HUES64 (cell line): ENCODE results near the gene RSBN1L. TPM values are rescaled to one million over a fixed set of nuclear protein-coding genes. Genes with fewer than 3 reads are reported as not detected.
"Not testable (repeated sequence)": the region's sequence is repeated elsewhere in the genome, so short reads cannot be mapped to it uniquely, and the experiment has no call there.

Experiments used
- H3K27ac ChIP-seq: 2 replicates; pipeline ENCODE4 v1.7.0; 2013; ENCODE audit warnings: low read depth, low read length, inconsistent platforms
- H3K27me3 ChIP-seq: 2 replicates; pipeline ENCODE4 v1.6.1; 2013; ENCODE audit warnings: mild to moderate bottlenecking, low read length; ENCODE audit not compliant: insufficient read depth
- H3K36me3 ChIP-seq: 2 replicates; pipeline ENCODE4 v1.6.1; 2013; ENCODE audit warnings: mild to moderate bottlenecking, low read length; ENCODE audit not compliant: insufficient read depth
- H3K4me1 ChIP-seq: 2 replicates; pipeline ENCODE4 v1.6.1; 2013; ENCODE audit warnings: mild to moderate bottlenecking, low read length, moderate library complexity; ENCODE audit not compliant: insufficient read depth
- H3K4me3 ChIP-seq: 2 replicates; pipeline ENCODE4 v1.5.1; 2013; ENCODE audit warnings: mild to moderate bottlenecking, low read length, moderate library complexity
- H3K9ac ChIP-seq: 2 replicates; pipeline ENCODE4 v1.6.1; 2013; ENCODE audit warnings: mild to moderate bottlenecking, low read depth, low read length
- H3K9me3 ChIP-seq: 2 replicates; pipeline ENCODE4 v1.6.1; 2013; ENCODE audit warnings: low read depth, low read length; ENCODE audit not compliant: insufficient read depth
- WGBS: fragments of 150-250, 120-280 bp; methylation state at CpG from one replicate; pipeline ENCODE4 v1.1.7; 2013; ENCODE audit warnings: missing lambda C conversion rate; 5-methylcytosine and 5-hydroxymethylcytosine counted together
- polyA plus RNA-seq, 2 experiments: library from polyadenylated mRNA; stranded (reverse); fragments of 50-300 nt; gene quantifications; one replicate each; pipeline ENCODE4 v1.2.3, GENCODE V29; 2013

RSBN1L gene
- 11.9 TPM for polyA plus RNA-seq (2013, experiment 1 of 2)
- polyA plus RNA-seq (2013, experiment 2 of 2), result 14.3 TPM

DNA sequence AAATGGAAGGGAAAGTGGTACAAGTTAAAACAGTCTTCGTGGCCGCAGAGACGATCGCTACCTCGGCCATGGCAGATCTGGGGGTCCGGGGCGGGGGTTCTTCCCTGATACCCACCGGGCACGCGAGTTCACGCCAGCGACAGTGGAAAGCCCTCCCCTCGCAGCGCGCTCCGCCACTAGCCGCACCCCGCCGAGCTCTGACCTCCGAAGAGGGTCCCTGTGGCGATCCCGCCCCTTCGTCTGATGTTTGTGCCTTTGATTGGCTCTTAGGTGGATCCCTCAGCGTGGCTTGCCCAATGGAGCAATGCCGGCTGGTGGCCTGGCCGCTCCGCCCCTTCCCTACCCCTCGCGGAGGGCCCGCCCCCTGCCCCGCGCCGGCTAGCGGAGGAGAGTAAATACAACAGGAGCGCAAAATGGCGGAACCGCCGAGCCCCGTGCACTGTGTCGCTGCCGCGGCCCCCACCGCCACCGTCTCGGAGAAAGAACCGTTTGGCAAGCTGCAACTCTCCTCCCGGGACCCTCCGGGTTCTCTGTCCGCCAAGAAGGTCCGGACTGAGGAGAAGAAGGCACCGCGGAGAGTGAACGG, at the start of gene RSBN1L:
Gene RSBN1L, plus strand, starts transcription at position 403 of the 586 bp plus-strand sequence. Its CDS starts 11 bp downstream, at position 414.
- Histone ChIP-seq H3K27ac (peak within 1 kb of the TSS; percentile 89), H3K36me3 (peaks cover 5% of the 10 kb centered on the region), H3K27me3 (no peaks in the 10 kb centered on the region), H3K4me3 (peak within 1 kb of the TSS; percentile 100), H3K9me3 (no peaks in the 10 kb centered on the region), H3K4me1 (peaks cover 28% of the 10 kb centered on the region), H3K9ac (peak within 1 kb of the TSS; percentile 97)
- under 1% methylated on average over 53 of the region's 53 CpGs for WGBS

- Histone ChIP-seq H3K27me3 (no peaks in the 10 kb centered on the region), H3K36me3 (peaks cover 40% of the 10 kb centered on the region), H3K4me1 (peaks cover 6% of the 10 kb centered on the region), H3K4me3 (no peak overlapping the region), H3K27ac (no peak overlapping the region), H3K9ac (no peak overlapping the region), H3K9me3 (no peaks in the 10 kb centered on the region)
- WGBS, result 90% methylated on average over 5 of the region's 6 CpGs
Observed at GRCh38 chr7:77648742-77649338, 47.4 kb upstream of the RSBN1L start.

DNA sequence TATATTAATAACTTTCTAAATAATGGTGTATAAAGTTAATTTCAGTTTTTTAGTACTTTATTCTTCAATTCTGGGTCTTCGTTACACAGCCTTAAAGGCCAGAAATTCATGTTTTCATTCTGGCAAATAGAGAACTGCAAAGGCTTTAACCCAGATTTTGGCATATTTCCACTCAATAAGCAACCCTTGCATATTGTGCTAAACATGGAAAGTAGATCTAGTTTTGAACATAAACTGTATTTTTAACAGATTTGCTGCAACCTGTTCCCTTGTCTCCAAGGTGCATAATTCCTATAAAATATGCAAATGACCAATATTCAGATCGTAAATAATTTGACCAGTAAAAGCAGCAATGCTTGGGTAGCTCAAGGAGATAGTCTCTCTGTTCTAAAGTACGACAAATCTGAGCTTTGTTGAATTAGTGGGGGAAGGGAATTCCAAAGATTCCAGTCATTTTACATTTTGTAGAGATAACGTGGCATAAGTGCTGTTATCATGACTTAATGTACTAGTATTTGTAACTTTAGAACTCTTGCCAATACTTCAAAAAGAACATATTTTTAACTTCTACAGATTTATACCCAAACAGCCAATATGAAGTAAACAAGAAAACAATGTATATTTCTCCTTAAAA, 46.4 kb upstream of the RSBN1L start:
- H3K36me3 ChIP-seq, result peaks cover 38% of the 10 kb centered on the region
- no peak overlapping the region for H3K4me3 ChIP-seq
- H3K27me3 ChIP-seq, result no peaks in the 10 kb centered on the region
- no peaks in the 10 kb centered on the region for H3K9me3 ChIP-seq
- 87% methylated on average over 4 of the region's 4 CpGs for WGBS
- no peak overlapping the region for H3K27ac ChIP-seq
- H3K9ac ChIP-seq, result no peak overlapping the region
- H3K4me1 ChIP-seq, result peaks cover 6% of the 10 kb centered on the region

- H3K9me3 ChIP-seq, result no peaks in the 10 kb centered on the region
- H3K4me1 ChIP-seq, result peaks cover 6% of the 10 kb centered on the region
- no peak overlapping the region for H3K27ac ChIP-seq
- H3K4me3 ChIP-seq, result no peak overlapping the region
- H3K9ac ChIP-seq, result no peak overlapping the region
- 71% methylated on average over 3 of the region's 3 CpGs for WGBS
- H3K27me3 ChIP-seq, result no peaks in the 10 kb centered on the region
- H3K36me3 ChIP-seq, result peaks cover 40% of the 10 kb centered on the region
Observed at GRCh38 chr7:77651575-77652162, 44.6 kb upstream of the RSBN1L start.

- H3K27me3 ChIP-seq, H3K4me3 ChIP-seq, H3K9ac ChIP-seq, H3K4me1 ChIP-seq, H3K27ac ChIP-seq, H3K9me3 ChIP-seq: not testable (repeated sequence)
- H3K36me3 ChIP-seq, result peaks cover 45% of the 10 kb centered on the region
- 96% methylated on average over 12 of the region's 12 CpGs for WGBS
Observed at GRCh38 chr7:77652826-77653225, 43.4 kb upstream of the RSBN1L start.

- no peaks in the 10 kb centered on the region for H3K27me3 ChIP-seq
- H3K27ac ChIP-seq, result no peak overlapping the region
- H3K9ac ChIP-seq, result no peak overlapping the region
- H3K4me1 ChIP-seq, result peaks cover 6% of the 10 kb centered on the region
- H3K36me3 ChIP-seq, result peaks cover 52% of the 10 kb centered on the region
- 95% methylated on average over 2 of the region's 2 CpGs for WGBS
- no peaks in the 10 kb centered on the region for H3K9me3 ChIP-seq
- no peak overlapping the region for H3K4me3 ChIP-seq
Observed at GRCh38 chr7:77653572-77653971, 42.7 kb upstream of the RSBN1L start.

DNA sequence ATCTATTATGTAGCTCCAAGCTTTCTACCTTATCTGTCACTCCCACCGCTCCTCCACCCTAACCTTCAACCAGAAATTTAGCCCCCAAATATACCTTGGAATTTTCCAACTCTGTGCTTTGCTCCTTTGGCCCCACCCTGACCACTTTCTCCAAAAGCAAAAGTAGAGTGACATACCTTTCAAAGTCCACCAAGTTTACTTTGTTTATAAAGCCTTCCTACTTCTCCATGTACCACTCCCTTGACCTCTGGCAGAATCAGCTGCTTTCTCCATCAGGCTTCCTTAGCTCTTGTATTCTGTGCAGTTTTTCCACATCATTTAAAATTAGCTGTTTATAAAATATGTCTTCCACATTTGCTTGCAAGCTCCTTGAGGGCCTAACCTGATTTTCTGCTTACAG, 40.9 kb upstream of the RSBN1L start:
- WGBS, result 50% methylated on average over 1 of the region's 1 CpG
- Histone ChIP-seq H3K36me3 (peaks cover 54% of the 10 kb centered on the region), H3K27me3 (no peaks in the 10 kb centered on the region), H3K4me1 (no peaks in the 10 kb centered on the region), H3K9ac (no peak overlapping the region), H3K27ac (no peak overlapping the region), H3K4me3 (no peak overlapping the region), H3K9me3 (no peaks in the 10 kb centered on the region)

DNA sequence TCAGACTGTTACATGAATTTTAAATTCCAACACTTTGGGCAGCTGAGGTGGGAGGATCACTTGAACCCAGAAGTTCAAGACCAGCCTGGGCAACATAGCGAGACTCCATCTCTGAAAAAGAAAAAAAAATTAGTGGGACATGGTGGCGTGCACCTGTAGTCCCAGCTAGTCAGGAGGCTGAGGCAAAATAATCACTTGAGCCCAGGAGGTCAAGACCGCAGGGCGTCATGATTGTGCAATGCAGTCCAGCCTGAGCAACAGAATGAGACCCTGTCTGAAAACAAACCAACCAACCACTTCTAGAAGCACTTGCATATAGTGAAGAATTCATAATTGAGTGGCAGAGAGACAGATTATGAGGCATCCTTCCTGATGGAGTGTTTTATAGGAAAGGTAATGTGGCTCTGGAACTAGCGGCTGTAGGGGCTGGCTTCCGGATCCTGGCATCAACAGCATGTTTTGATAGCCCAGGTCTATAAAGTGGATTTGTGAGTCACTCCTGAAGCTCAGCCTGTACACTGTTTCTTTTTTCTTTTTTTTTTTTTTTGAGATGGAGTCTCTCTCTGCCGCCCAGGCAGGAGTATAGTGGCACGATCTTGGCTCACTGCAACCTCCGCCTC, 40.3 kb upstream of the RSBN1L start:
- 91% methylated on average over 9 of the region's 9 CpGs for WGBS
- Histone ChIP-seq H3K9ac (no peak overlapping the region), H3K4me3 (no peak overlapping the region), H3K27me3 (no peaks in the 10 kb centered on the region), H3K4me1 (no peaks in the 10 kb centered on the region), H3K36me3 (peaks cover 54% of the 10 kb centered on the region), H3K9me3 (no peaks in the 10 kb centered on the region), H3K27ac (no peak overlapping the region)

DNA sequence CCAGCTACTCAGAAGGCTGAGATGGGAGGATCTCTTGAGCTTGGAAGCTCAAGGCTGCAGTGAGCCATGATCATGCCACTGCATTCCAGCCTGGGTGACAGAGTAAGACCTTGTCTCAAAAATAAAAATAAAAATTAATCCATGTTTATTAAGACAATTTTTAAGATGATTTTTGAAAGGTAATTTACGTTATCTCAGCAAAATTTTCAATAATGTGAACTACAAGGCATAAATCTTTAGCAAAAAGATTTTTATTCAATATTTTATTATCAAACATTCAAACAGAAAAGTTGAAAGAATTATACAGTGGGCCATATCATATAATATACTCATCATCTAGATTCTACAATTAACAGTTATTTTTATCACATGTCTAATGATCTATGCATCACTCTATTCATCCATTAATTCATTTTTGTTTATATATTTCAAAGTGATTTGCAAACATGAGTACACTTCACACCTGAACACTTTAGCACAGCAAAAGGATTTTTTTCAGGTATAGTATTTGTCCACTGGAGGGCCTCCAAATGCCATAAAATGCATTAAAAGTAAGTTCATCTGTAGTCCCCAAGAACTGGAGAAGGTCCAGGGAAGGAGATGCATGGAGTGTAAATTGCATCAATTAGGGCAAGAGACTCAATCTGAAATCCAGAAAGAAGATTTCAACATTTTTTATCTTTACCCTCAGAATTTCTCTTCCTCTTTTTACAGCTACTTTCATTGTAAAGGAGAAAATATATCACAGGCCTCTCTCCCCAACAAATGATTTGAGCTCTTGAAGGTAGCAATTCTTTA, 38.6 kb upstream of the RSBN1L start:
- H3K9me3 ChIP-seq, result no peaks in the 10 kb centered on the region
- no peak overlapping the region for H3K9ac ChIP-seq
- H3K4me3 ChIP-seq, result no peak overlapping the region
- no peaks in the 10 kb centered on the region for H3K27me3 ChIP-seq
- peaks cover 54% of the 10 kb centered on the region for H3K36me3 ChIP-seq
- no peak overlapping the region for H3K27ac ChIP-seq
- no CpG with 5 or more reads among the region's 1 CpG for WGBS
- H3K4me1 ChIP-seq, result no peaks in the 10 kb centered on the region

DNA sequence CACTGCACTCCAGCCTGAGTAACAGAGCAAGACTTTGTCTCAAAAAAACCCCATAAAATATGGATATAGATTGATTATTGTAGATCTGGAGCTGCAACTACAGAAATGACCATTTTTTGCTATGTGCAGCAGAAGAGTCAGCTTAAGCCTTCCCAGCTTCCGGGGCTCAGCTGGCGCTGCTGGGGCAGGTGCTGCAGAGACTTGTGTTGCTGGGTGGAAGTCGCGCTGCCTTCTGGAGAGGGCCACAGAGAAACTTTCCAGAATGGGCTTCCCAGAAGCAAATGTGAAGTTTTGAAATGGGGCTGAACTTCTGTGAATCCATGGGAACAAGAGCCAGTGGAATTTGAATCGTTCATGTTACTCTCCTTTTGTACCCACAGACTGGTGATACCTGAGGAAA, 37.3 kb upstream of the RSBN1L start:
- no peaks in the 10 kb centered on the region for H3K4me1 ChIP-seq
- H3K27ac ChIP-seq, result no peak overlapping the region
- WGBS, result 94% methylated on average over 5 of the region's 5 CpGs
- no peaks in the 10 kb centered on the region for H3K9me3 ChIP-seq
- no peak overlapping the region for H3K9ac ChIP-seq
- peaks cover 45% of the 10 kb centered on the region for H3K36me3 ChIP-seq
- no peaks in the 10 kb centered on the region for H3K27me3 ChIP-seq
- H3K4me3 ChIP-seq, result no peak overlapping the region
